GM21526 (cell line): Measurements from ENCODE around the gene ABCG4.
"Not testable (repeated sequence)": the region's sequence is repeated elsewhere in the genome, so short reads cannot be mapped to it uniquely, and the experiment has no call there.

ENCODE experiments used
- ATAC-seq: cut with Tn5 transposase; IDR thresholded peaks from one replicate; pipeline ENCODE4 v1.9.1; 2021; ENCODE audit warnings: moderate library complexity; ENCODE audit not compliant: unreplicated experiment, low FRiP score

ABCG4 gene

DNA sequence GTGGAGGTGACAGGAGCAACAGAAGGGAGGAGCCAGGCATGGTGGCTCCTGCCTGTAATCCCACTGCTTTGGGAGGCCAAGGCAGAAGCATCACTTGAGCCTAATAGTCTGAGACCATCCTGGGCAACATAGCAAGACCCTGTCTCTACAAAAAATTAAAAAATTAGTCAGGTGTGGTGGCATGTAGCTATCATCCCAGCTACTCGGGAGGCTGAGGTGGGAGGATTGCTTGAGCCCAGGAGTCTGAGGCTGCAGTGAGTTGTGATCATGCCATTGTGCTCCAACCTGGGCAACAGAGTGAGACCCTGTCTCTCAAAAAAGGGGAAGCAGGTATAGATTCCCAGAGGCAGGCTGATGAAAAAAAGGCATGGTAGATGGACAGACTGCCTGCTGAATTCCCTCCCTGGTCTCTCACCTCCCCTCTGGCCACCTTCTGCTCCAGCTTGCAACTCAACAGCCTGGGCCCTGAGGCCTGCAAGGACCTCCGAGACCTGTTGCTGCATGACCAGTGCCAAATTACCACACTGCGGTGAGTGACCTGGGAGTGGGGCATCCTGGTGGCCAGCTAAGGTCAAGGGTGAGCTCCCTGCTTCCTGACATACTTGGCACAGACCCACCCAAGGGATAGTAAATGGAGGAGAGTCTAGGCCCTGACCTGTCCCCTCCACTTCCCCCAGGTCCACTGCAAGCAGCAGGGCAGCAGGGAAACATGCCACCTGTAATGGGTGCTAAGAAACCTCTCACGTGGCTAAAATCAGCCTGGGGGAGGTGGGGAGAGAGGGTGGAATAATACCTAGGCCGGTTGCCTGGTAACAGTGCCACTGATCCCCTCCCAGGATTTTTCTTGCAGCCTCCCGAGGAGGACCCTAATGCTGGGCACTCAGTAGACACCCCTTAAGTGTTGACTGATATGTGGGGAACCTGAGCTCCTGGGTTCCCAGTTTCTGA is 32.2 kb downstream of the ABCG4 start:
- ATAC-seq, result no peak

DNA sequence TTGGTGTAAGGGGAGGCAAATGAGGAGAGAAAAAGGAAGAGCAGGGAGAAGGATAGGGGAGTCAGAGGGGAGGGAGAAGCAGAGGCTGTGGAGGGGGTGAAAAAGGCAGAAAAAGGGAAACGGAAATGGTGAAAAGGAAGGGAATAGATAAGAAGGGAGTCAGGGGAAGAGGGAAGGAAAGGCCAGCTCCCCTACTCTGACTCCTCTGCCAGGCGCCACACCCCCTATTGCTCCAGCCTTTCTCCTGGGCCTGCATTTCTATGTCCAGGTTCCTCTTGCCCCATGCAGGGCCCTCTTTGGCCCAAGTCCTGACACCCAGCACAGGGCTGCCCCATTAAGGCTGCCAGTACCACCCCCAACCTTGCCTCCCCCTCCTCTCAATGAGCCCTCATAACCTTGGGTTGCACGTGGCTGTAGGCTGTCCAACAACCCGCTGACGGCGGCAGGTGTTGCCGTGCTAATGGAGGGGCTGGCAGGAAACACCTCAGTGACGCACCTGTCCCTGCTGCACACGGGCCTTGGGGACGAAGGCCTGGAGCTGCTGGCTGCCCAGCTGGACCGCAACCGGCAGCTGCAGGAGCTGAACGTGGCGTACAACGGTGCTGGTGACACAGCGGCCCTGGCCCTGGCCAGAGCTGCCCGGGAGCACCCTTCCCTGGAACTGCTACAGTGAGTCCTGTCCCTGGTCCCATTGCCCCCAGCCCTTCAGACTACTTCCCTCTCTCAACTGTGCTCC is 33.0 kb downstream of the ABCG4 start:
- no peak for ATAC-seq

DNA sequence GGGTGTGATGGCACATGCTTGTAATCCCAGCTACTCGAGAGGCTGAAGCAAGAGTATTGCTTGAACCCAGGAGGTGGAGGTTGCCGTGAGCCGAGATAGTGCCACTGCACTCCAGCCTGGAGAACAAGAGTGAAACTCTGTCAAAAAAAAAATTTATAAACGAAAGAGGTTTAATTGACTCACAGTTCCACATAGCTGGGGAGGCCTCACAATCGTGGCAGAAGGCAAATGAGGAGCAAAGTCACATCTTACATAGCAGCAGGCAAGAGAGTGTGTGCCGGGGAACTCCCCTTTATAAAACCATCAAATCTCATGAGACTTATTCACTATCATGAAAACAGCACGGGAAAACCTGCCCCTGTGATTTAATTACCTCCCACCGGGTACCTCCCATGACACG is 35.5 kb downstream of the ABCG4 start:
- ATAC-seq, result not testable (repeated sequence)

DNA sequence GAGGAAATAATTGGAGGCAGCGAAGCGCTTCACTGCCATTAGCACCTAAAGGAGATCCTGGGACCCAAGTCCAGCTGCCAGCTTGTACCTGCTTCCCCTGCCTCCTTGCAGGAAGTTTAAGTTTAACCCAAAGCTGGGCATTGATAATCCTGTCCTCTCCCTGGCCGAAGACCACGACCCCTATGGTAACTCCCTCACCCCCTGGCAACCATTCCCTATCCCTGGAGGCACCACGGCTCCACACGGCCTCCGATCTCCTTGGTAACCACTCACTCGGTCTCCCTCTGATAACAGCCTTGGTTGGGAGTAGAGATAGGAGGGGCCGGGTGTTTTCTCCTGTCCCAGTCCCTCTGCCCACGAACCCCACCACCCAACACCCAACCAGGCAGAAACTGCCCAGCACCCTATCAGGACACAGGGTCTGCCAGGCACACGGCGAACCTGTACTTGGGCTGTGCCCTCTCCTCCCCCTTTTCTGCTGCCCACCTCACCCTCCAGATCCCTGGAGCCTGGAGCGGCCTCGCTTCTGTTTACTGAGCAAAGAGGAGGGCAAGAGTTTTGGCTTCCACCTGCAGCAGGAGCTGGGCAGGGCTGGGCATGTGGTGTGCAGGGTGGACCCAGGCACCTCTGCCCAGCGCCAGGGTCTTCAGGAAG is 37.3 kb downstream of the ABCG4 start:
- ATAC-seq, result no peak

DNA sequence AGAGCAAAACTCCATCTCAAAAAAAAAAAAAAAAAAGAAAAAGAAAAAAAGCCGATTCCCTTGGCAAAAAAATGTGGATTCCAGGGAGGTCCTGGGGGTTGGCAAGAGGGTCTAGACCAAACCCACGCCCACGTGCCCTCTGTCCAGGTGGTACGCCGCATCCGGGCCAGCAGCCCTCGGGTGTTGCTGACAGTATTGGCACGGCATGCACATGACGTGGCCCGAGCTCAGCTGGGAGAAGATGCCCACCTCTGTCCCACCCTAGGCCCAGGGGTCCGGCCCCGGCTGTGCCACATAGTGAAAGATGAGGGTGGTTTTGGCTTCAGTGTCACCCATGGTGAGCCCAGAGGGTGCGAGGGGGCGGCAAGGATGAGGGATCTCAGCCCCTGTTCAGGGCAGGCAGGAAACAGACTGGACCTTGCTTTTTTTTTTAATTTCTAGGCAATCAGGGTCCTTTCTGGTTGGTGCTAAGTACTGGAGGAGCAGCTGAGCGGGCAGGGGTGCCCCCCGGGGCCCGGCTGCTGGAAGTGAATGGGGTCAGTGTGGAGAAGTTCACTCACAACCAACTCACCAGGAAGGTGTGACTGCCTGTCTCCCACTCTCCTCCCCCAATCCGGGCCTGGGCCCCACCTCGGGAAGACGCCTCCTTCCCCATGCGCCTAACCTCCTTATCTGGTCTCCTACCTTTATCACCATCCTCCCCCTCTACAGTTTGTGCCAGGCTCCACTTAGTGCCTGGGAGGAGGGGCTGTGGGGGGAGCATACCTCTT is 38.5 kb downstream of the ABCG4 start:
- ATAC-seq, result no peak

DNA sequence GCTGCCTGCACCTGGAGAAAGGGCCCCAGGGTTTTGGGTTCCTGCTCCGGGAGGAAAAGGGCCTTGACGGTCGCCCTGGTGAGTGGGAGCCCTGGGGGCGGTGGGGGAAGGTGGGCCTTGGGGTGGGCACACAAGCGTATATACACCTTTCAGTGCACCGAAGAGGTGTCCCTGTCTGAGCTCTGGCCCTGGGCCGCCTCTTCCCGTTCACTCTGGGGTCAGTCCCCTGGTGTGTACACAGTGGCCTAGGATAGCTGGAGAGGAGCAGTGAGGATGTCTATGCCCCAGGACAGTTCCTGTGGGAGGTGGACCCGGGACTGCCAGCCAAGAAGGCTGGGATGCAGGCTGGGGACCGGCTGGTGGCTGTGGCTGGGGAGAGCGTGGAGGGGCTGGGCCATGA is 39.2 kb downstream of the ABCG4 start:
- ATAC-seq, result no peak

DNA sequence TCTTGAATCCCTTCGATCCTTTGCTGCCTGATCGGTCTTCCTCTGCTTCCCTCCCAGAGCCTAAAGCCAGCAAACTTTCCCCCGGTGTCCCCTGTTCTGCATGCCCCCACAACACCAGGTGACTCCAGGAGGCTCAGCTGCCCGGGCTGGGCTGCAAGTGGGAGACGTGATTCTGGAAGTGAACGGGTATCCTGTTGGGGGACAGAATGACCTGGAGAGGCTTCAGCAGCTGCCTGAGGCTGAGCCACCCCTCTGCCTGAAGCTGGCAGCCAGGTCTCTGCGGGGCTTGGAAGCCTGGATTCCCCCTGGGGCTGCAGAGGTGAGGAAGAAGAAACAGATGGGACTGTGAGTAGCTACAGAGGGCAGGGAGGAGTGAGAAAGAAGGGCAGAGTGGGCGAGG is 40.0 kb downstream of the ABCG4 start:
- no peak for ATAC-seq

DNA sequence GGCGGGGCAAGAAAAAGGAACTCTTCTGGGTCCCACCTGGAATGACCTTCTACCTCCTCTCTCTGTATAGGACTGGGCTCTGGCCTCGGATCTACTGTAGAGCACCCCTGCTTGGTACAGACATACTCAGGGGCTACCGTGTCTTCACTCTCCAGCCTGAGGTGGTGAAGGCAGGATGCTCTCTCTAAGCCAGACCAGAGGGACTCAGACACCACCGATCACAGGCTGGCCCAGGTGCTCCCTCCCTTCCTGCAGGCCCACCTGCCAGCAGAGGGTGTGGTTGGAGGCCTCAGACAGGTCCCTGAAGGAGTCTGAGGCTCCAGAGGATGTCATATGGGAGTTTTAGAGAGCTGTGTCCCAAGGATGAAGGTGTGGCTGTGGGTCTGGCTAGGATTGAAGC is 40.5 kb downstream of the ABCG4 start:
- no peak for ATAC-seq

DNA sequence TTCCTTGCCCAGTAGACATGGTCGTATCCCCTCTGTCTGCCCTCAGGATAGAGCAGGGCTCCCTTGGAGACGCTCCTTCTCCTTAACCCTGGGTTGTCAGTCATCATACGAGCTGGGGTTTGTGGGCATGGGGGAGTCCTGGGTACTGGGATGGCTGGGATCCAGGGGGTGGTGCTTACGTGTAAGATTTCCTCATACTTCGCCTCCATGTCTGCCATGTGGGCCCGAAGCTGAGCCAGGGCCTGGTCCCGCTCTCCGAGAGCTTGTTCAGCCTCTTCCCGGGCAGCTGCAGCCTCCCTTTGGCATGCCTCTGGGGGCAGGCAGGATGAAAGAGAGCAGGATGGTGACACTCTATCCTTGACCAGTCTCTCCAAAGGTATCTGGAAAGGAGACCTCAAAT is 41.7 kb downstream of the ABCG4 start:
- no peak for ATAC-seq

DNA sequence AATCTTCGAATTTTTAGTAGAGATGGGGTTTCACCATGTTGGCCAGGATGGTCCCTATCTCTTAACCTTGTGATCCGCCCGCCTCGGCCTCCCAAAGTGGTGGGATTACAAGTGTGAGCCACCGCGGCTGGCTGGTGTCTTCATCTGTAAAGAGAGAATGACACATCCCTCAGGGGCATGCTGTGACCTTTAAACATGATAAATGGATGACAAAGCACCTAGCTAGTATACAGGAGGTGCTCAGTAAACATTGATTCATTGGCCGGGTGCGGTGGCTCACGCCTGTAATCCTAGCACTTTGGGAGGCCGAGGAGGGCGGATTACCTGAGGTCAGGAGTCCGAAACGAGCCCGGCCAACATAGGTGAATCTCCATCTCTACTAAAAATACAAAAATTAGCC is 42.4 kb downstream of the ABCG4 start:
- ATAC-seq, result not testable (repeated sequence)

DNA sequence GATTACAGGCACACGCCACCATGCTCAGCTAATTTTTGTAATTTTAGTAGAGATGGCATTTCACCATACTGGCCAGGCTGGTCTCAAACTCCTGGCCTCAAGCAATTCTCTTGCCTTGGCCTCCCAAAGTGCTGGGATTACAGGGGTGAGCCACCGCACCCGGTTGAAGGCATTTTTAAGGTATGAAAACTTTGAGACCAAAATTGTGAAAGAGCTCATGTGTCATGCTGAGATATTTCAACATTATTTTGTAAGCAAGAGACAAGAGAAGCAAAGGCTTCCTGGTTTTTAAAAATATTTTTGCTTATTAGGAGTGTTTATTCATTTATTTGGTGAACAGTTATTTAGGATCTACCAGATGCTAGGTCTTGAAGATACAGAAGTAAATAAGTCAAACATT is 43.3 kb downstream of the ABCG4 start:
- ATAC-seq, result no peak

DNA sequence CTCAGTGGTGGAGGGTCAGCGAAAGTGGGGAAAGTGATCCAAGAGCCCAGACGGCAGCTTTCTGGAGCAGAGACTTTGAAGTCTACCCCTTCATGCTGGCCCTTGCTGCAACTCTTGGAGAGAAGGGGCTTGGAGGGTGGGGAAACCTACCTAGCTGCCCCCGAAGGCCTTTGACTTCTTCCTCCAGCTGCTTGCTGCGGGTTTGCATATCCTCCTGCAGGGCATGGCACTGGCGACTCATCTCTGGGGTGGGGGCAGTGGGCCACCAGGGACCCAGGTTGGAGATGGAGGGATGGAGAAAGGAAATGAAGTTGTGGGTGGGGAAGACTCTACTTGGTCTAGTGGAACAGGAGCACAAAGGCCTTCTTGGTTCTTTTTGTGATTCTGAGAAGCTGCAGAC is 44.1 kb downstream of the ABCG4 start:
- ATAC-seq, result no peak

DNA sequence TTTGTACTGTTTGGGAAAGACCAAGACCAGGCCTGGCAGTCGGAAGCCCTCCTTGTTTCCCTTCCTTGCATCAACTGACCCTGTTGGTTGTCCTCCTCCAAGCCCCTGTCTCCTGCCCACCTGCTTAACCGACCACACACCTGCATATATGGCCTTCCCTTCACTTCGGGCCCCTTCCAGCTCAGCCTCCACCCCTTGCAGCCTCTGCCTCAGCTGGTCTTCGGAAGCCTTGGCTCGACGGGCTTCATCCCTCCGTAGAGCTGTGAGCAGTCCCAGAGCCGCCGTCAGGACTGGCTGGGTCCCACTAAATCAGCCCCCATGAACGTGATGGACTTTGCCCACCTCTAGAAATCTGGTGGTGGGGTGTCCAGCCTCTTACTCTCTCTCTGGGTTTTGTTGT is 44.8 kb downstream of the ABCG4 start:
- no peak for ATAC-seq

DNA sequence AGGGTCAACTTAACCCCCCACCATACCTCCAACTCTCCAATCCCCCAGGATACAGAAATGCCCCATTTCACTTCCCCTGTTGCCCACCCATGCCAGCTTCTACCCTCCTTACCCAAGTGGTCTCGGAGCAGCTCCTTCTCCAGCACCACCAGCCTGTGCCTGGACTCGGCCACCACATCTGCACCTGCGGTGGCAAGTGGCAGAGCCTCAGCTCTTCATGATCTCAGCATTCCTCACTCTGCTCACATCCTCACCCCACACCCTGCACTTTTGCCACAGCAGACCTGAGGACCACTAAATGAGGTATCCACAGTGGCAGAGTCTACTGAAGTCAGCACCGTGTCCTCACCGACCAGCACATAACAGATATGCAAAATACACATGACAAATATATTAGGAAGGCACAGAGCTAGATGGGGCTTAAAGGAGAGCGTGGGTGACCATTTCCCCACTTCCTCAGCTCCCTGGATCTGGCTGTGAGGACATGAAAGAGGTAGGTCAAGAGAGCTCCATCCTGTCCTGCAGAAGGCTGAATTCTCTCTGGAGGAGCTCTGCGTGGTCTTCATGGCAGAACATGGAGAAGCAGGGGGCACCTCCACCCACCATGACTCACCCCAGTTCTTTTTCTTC is 46.1 kb downstream of the ABCG4 start:
- ATAC-seq, result no peak

DNA sequence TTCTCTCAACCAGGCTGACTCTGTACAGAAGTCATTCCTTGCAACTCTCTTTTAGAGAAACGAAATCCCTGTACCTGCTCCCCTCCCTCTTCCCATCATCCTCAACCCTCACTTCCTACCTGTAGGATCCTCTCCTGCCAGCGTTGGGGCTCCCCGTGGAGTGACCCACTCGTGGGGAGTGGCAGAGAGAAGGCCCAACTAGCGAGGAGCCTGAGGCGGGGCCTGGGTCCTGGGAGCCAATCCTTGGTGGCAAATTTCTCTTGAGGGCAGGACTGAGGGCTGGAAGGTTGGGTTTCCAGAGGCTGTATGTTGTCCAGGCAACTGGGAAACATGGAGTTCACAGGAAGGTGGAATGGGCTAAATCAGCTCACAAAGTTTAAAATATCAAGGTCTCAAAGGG is 46.8 kb downstream of the ABCG4 start:
- no peak for ATAC-seq

DNA sequence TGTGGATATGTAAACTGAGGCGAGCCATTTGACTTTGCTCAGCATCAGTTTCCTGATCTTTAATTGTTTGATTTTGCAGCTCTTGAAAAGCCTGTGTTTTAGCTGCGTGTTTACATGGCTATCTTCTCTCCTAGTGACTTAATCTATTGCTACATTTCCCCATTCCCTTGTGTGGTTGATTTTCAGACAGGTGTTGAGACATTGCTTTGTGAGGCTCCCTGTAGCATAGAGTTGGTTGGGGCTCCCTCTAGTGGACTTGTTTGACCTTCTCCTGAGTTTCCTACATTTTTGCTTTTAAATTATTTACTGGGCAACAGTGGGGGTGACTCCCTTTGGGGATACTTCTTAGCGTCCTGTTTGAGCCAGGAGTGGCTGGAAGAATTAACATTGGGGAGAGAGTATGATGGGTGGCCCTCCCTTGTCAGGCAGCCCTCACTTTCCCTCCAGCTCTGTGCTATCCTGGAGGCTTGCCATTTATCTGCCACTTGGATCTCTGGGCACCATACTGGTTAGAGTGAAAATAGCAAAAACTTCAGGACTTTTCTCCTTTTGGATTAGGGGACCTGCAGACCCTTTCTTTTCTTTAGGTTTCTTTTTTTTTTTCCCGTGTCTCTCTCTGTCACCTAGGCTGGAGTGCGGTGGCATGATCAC is 48.1 kb downstream of the ABCG4 start:
- no peak for ATAC-seq

DNA sequence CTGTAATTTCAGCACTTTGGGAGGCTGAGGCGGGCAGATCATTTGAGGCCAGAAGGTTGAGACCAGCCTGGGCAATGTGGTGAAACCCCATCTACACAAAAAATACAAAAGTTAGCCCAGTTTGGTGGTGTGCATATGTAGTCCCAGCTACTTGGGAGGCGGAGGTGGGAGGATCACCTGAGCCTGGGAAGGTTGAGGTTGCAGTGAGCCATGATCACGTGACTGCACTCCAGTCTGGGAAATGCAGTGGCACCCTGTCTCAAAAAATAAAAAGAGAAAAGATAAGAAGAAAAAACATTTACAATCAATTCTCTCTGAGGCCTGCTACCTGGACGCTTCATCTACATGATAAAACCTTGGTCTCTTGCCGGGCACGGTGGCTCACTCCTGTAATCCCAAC is 50.1 kb downstream of the ABCG4 start:
- ATAC-seq, result no peak

DNA sequence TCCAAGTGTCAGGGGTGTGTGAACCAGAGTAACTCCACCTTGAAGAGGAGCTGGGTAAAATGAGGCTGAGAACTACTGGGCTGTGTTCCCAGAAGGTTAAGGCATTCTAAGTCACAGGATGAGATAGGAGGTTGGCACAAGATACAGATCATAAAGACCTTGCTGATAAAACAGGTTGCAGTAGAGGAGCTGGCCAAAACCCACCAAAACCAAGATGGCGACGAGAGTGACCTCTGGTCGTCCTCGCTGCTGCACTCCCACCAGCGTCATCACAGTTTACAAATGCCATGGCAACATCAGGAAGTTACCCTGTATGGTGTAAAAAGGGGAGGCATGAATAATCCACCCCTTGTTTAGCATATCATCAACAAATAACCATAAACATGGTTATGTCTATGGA is 52.4 kb downstream of the ABCG4 start:
- not testable (repeated sequence) for ATAC-seq

DNA sequence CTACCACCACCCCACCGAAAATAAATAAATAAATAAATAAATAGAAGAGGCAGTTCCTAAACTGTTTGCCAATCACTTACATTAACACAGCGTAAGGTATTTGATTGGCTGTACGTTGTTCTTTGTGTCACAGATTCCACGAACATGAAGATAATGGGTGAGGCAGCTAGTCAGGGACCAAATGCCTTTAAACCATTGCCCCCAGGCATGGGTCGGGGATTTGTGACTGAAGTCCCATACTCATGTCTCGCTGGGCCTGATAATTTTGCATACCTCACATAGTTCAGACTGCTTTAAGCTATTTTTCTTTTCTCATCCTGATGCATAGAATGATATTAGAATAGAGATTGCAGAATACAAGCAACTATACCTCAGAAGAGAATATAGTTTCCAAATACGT is 53.7 kb downstream of the ABCG4 start:
- ATAC-seq, result no peak

DNA sequence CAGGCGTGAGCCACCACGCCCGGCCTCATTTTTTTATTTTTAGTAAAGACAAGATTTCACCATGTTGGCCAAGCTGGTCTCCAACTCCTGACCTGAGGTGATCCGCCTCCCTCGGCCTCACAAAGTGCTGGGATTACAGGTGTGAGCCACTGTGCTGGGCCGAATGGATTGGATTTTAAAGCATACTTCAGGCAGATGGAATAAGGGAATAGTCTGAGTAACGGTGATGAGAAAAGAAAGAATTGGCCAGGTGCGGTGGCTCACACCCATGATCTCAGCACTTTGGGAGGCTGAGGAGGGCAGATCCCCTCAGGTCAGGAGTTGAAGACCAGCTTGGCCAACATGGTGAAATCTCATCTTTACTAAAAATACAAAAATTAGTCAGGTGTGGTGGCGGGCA is 55.2 kb downstream of the ABCG4 start:
- ATAC-seq, result no peak
